LNCaP clone FGC (cell line): ENCODE data around the gene GMIP.

Experiments used
- DNase-seq: peaks from one replicate; pipeline ENCODE4 v3.0.0-alpha.2; 2011; ENCODE audit warnings: low read depth
- H3K4me3 ChIP-seq: 2 replicates; pipeline ENCODE4 v1.5.1; 2011; ENCODE audit warnings: mild to moderate bottlenecking, low read depth, low read length, control low read depth
- TF ChIP-seq, protein P1 (sequence below): IDR thresholded peaks from 2 replicates; pipeline ENCODE4 v1.5.1; 2012; ENCODE audit warnings: mild to moderate bottlenecking; ENCODE audit not compliant: control insufficient read depth, insufficient read depth; ENCODE audit errors: extremely low read depth

GMIP gene

DNA sequence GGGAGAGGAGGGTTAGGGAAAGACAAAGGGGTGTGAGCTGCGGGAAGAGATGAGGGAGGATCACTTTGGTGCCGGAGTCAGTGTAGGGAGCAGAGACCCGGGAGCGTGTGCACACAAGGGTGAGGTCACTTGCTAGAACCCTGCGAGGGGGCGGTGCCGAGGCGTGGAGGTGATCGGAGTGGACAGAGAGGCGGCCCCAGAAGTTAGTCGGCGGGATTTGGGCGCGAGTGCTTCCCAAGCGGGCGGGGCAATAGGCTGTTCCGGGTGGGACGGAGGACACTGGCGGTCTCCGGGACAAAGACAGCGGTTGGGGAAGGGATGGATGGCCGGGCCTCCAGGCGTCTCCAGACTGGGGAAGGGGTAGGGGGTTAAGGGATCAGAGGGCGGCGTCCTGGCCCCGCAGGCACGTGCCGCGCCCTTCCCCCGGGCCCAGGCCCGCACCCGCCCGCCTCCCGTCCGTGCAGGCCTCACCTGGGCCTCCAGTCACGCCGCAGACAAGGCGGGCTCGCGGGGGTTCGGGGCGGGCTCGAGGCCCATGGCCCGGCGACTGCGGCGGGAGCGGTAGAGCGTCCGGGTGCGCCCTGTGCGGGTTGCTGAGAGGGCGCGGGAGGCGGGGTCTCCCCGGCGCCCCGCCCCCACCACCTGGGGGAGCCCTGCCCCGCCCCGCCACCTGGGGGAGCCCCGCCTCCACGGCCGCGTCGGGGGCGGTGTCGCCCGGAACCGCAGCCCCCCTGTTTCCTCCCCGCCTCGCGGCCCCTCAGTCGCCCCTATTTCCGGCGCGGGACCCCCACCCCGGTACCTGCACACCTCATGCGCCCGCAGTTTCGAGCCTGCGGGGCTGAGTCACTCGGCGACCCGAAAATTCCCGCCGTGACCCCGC, 15.6 kb downstream of the GMIP start, which contains the start of gene LPAR2:
LPAR2 (minus strand) TSS at position 600 of the 880 bp plus-strand sequence. CDS start 945 bp downstream, outside the sequence.
- peak; percentile 34 for DNase-seq
- peak within 1 kb of the TSS; percentile 68 for H3K4me3 ChIP-seq

DNA sequence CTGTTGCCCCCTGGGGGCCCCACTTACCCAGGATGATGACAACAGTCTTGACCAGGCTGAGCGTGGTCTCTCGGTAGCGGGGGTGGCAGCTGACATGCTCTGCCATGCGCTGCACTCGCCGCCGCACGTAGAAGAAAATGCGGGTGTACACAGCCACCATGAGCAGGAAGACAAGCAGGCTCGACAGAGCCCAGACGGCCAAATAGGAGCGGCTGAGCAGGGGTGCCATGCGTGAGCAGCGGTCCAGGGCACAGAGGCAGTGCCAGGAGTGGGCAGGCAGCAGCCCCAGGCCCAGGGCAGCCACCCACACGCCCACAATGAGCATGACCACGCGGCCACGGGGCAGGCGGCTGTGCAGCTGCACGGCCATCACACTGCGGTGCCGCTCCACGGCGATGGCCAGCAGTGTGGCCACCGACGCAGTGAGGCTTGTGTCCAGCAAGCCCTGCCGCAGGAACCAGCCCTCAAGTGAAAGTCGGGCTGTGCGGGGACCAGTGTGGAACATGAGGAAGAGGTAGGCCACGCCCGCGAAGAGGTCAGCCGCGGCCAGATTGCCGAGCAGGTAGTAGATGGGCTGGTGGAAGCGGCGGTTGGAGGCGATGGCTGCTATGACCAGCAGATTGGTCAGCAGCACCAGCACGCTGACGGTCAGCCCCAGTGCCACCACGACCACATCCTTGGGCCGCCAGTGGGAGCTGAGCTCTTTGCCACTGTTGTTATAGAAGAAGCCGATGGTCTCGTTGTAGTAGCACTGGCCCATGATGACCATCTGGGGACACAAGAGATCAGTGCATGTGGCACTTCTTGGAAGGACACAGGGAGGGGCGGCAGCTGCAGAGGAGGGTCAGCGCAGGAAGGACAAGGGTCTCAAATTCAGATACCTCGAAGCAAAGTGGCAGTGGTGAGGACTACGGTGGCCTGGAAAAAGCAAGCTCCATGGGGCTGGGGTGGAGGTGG, 16.7 kb downstream of the GMIP start:
- DNase-seq, result no peak

More for the DNA sequence above, 15.6 kb downstream of the GMIP start, which contains the start of gene LPAR2:
- TF ChIP-seq, protein P1, sequence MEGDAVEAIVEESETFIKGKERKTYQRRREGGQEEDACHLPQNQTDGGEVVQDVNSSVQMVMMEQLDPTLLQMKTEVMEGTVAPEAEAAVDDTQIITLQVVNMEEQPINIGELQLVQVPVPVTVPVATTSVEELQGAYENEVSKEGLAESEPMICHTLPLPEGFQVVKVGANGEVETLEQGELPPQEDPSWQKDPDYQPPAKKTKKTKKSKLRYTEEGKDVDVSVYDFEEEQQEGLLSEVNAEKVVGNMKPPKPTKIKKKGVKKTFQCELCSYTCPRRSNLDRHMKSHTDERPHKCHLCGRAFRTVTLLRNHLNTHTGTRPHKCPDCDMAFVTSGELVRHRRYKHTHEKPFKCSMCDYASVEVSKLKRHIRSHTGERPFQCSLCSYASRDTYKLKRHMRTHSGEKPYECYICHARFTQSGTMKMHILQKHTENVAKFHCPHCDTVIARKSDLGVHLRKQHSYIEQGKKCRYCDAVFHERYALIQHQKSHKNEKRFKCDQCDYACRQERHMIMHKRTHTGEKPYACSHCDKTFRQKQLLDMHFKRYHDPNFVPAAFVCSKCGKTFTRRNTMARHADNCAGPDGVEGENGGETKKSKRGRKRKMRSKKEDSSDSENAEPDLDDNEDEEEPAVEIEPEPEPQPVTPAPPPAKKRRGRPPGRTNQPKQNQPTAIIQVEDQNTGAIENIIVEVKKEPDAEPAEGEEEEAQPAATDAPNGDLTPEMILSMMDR, result no peak

DNA sequence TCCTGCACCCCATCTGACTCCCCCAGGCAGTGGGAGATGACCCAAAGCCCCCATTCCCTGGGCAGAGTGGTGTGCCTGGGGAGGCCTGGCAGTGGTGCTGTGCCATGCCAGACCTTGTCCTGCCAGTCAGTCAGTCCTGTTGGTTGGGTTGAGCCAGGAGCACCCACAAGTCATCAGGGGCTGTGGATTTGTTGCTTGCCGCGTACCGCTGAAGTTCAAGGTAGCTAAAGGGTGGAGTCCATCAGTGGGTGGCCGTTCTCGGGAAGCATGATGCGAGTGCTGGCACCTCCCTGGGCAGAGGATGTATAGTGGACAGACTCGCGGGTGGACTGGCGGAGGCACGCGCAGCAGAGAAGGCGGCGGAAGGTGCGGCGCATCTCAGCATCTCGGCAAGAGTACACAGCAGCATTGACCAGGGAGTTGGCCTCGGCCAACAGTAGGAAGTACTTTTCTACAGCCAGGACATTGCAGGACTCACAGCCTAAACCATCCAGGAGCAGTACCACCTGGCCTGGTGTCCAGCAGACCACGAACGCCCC, 19.4 kb downstream of the GMIP start:
- no peak for DNase-seq
- TF ChIP-seq, protein P1, result no peak
- no peak overlapping the region for H3K4me3 ChIP-seq

More for the DNA sequence above, 16.7 kb downstream of the GMIP start:
- H3K4me3 ChIP-seq, result peak overlapping the region; percentile 68
- TF ChIP-seq, protein P1, result no peak

DNA sequence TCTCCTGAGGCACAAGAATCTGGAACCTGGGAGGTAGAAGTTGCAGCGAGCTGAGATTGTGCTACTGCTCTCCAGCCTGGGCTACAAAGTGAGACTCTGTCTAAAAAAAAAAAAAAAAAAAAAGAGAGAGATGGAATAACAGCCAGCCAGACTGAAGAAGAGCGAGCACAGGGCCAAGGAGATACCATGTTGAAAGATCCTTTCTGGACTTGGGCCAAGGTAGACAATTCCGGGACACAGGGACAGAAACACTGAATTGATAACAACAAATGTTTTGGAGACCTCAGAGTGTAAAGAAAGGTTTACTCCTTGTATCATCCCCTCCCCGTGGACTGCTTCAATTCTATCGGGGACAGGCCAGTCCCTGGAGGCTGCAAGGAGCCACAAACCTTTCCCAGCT, 20.1 kb downstream of the GMIP start:
- no peak for DNase-seq
- H3K4me3 ChIP-seq, result no peak overlapping the region
- TF ChIP-seq, protein P1, result no peak

DNA sequence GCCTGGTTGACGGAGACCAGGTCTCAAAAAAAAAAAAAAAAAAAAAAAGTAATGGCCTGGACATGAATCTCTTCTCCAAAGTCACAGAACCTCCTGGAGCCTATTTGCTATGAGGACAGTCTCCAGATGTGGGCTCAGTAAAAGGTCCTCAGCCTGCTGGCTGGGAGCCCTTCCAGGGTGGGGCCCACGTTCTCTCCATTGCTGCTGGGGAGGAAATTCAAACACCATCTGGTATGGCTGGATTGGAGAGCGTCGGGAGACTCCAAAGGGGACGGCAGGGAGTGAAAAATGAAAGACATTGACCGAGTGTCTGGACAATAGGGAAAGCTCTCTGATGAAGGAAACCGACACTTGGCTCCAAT, 23.6 kb downstream of the GMIP start:
- TF ChIP-seq, protein P1, result no peak
- no peak for DNase-seq
- H3K4me3 ChIP-seq, result no peak overlapping the region

DNA sequence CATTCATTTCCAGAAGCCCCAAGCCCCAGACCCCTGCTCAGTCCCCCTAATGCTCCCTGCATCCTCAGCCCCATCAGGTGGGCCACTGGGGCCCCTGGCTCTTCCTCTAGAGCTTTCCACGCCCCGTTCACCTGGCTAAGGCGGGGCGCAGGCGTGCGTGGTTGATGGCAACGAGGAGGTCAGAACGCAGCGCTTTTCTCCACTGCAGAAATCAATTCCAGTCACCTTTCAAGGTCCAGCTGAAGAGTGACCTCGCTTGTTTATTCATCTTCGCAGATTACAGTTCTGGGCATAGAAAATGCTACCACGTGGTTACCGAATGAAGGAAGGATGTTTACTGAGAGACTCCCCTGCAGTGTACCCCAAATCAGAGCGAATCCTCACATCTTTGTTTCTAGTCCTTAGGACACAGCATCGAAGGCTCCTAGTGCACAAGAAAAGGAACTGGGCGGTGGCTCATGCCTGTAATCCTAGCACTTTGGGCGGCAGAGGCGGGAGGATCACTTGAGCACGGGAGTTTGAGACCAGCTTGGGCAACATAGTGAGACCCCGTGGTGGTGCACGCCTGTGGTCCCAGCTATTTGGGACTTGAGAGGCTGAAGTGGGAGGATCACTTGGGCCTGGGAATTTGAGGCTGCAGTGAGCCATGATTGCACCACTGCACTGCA, 24.1 kb downstream of the GMIP start:
- peak overlapping the region; percentile 49 for H3K4me3 ChIP-seq
- TF ChIP-seq, protein P1, result no peak
- no peak for DNase-seq
